Vagina (tissue), 2 donors: Measurements from ENCODE around the gene PPP2R2C. TPM values are rescaled to one million over a fixed set of nuclear protein-coding genes. Genes with fewer than 3 reads are reported as not detected.

Experiments used
- DNase-seq, 2 donors: peaks; one replicate each; pipeline ENCODE4 v3.0.0-alpha.2; 2017; ENCODE audit errors: extremely low spot score in 2 of 2
- H3K27ac ChIP-seq: fragments of 200-600 bp; sonication (generic); one replicate; pipeline ENCODE4 v1.5.1; 2019
- H3K27me3 ChIP-seq: fragments of 200-600 bp; sonication (generic); one replicate; pipeline ENCODE4 v1.5.1; 2019
- H3K36me3 ChIP-seq, 2 donors: fragments of 200-600 bp; sonication (generic); one replicate each; pipeline ENCODE4 v1.5.1; 2017 to 2019
- H3K4me1 ChIP-seq: fragments of 200-600 bp; sonication (generic); one replicate; pipeline ENCODE4 v1.5.1; 2019
- H3K4me3 ChIP-seq, 2 donors: fragments of 200-600 bp; sonication (generic); 1 replicate in 1 of 2; 2 replicates in 1 of 2; pipeline ENCODE4 v1.5.1; 2016 to 2019
- H3K9me3 ChIP-seq: fragments of 200-600 bp; sonication (generic); one replicate; pipeline ENCODE4 v1.5.1; 2019
- CTCF ChIP-seq, 3 experiments: fragments of 450-650 bp in 2 of 3; fragments of 200-600 bp in 1 of 3; sonication (generic) in 1 of 3; IDR thresholded peaks; one replicate each; pipeline ENCODE4 v1.5.1; 2017 to 2019; ENCODE audit warnings: antibody characterized with exemption in 3 of 3, mild to moderate bottlenecking in 2 of 3, moderate library complexity in 2 of 3
- POLR2A ChIP-seq, 2 donors: fragments of 450-650 bp; IDR thresholded peaks; one replicate each; pipeline ENCODE4 v1.6.1; 2017; ENCODE audit warnings: antibody characterized with exemption in 2 of 2, mild to moderate bottlenecking in 2 of 2, moderate library complexity in 2 of 2
- POLR2AphosphoS5 ChIP-seq, 2 donors: sonication (generic); formaldehyde crosslinking; IDR thresholded peaks; one replicate each; pipeline ENCODE4 v1.9.0; 2017; ENCODE audit warnings: antibody characterized with exemption in 2 of 2, mild to moderate bottlenecking in 2 of 2, low read depth in 1 of 2; ENCODE audit not compliant: insufficient read depth in 1 of 2
- intact Hi-C: fragments of 100-400 bp; cut with DNase I; formaldehyde crosslinking; loops from one replicate; pipeline ENCODE4 v1.15.1; 2023
- total RNA-seq: library from RNA; depleted of rRNA; stranded (reverse); fragments of >200 nt; gene quantifications from one replicate; pipeline ENCODE4 v1.2.3, GENCODE V29; 2016

The PPP2R2C gene
- total RNA-seq, 1 donor from 2014 or later, result 17.2 TPM

GRCh38 chr4:6333301-6334202 lies 138.9 kb downstream of the PPP2R2C start:
- no peaks in the 10 kb centered on the region for H3K36me3 ChIP-seq
- H3K27ac ChIP-seq, result no peak overlapping the region
- no peaks in the 10 kb centered on the region for H3K4me1 ChIP-seq
- no peaks in the 10 kb centered on the region for H3K27me3 ChIP-seq
- no peak for DNase-seq
- TF ChIP-seq POLR2AphosphoS5 (IDR thresholded peaks at IDR 0.05; ENCODE audit: insufficient read depth in 1 of 2, low read depth in 1 of 2) (no peak), CTCF (IDR thresholded peaks at IDR 0.05) (no peak), POLR2A (IDR thresholded peaks at IDR 0.05) (no peak)
- intact Hi-C loops, result no loop called here
- no peak overlapping the region for H3K4me3 ChIP-seq
- H3K9me3 ChIP-seq, result no peaks in the 10 kb centered on the region

DNA sequence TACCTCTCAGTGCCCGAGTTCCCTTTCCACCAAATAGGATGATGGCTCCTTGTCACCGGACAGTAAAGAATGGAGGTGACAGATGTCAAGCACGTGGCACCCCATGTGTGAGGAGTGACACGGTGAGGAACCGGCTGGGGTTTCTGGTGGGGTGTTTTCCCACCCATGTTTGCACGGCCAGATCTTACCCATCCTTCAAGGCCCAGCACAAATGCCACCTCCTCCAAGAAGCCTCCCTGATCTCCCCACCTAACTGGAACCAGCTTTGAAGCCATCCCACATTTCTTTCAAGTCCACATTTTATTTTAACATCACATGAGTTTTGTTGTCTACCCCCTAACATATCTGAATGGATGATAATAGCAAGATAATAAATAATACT lies 139.8 kb downstream of the PPP2R2C start:
- Histone ChIP-seq H3K36me3 (no peaks in the 10 kb centered on the region), H3K27me3 (no peaks in the 10 kb centered on the region), H3K9me3 (no peaks in the 10 kb centered on the region), H3K4me1 (no peaks in the 10 kb centered on the region), H3K4me3 (no peak overlapping the region), H3K27ac (no peak overlapping the region)
- no peak for DNase-seq
- TF ChIP-seq POLR2AphosphoS5 (IDR thresholded peaks at IDR 0.05; ENCODE audit: insufficient read depth in 1 of 2, low read depth in 1 of 2) (no peak), CTCF (IDR thresholded peaks at IDR 0.05) (no peak), POLR2A (IDR thresholded peaks at IDR 0.05) (no peak)
- intact Hi-C loops, result no loop called here

DNA sequence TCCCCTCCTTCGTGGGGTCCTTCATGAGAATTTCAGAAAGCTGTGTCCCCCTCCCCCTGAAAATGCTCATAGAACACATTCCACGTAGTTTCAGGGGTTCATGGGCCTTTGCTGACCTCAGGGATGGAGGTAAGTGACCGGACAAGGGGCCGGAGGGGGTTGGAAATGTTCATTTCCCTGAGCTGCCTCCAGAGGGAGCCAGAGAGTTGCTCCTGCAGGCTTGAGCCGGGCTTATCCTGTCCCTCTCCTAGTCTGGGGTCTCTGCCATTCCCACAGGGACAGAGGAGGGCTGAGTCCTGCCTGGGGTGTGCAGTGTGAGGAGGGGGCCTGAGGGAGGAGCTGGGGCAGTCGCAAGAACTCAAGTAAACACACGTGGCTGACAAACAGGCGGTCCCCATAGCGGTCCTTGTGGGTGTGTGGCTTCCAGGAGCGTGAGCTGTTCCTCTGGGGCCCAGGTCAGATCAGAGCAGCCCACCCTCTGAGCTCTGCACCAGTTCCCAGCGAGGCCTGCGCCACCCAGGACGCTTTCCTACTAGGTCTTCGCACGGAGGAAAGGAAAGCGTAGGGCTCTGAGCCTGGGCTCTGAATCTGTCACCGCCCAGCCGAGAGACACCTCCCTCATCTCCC lies 140.3 kb downstream of the PPP2R2C start:
- Histone ChIP-seq H3K27me3 (no peaks in the 10 kb centered on the region), H3K27ac (no peak overlapping the region), H3K4me1 (no peaks in the 10 kb centered on the region), H3K4me3 (no peak overlapping the region), H3K36me3 (no peaks in the 10 kb centered on the region), H3K9me3 (no peaks in the 10 kb centered on the region)
- DNase-seq, result no peak
- intact Hi-C loops, result no loop called here
- peak; percentile 31 to 48 (median 38) for TF ChIP-seq CTCF (IDR thresholded peaks at IDR 0.05)
- TF ChIP-seq POLR2A (IDR thresholded peaks at IDR 0.05), result no peak

DNA sequence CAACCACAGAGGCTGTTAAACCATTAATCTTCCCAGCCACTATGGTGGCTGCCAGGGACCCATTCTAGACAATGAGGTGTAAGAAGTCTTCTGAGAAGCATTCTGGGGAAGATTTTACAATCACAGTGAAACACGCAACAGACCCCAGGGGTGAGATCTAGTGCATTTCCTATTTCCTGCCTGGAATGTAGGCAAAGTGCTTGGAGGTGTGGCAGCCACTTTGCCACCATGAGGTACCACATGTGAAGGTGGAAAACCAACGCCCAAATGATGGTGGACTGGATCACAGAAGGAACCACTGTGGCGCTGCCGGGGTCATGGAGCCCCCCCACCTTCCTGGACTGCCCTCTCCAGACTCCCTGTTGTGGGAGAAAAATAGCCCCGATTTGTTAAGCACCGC lies 140.9 kb downstream of the PPP2R2C start:
- TF ChIP-seq CTCF (IDR thresholded peaks at IDR 0.05), result no peak
- TF ChIP-seq POLR2AphosphoS5 (IDR thresholded peaks at IDR 0.05; ENCODE audit: insufficient read depth in 1 of 2, low read depth in 1 of 2), result no peak
- TF ChIP-seq POLR2A (IDR thresholded peaks at IDR 0.05), result no peak
- no peaks in the 10 kb centered on the region for H3K27me3 ChIP-seq
- intact Hi-C loops, result no loop called here

GRCh38 chr4:6331018-6331417 lies 141.4 kb downstream of the PPP2R2C start:
- TF ChIP-seq CTCF (IDR thresholded peaks at IDR 0.05) (peak in 1 of 3 experiments; percentile 19), POLR2AphosphoS5 (IDR thresholded peaks at IDR 0.05; ENCODE audit: insufficient read depth in 1 of 2, low read depth in 1 of 2) (no peak), POLR2A (IDR thresholded peaks at IDR 0.05) (no peak)
- H3K4me1 ChIP-seq, result no peaks in the 10 kb centered on the region
- no peaks in the 10 kb centered on the region for H3K36me3 ChIP-seq
- no peak for DNase-seq
- no peaks in the 10 kb centered on the region for H3K27me3 ChIP-seq
- intact Hi-C loops, result no loop called here
- no peaks in the 10 kb centered on the region for H3K9me3 ChIP-seq
- H3K27ac ChIP-seq, result no peak overlapping the region
- H3K4me3 ChIP-seq, result no peak overlapping the region

More for the DNA sequence above, 140.9 kb downstream of the PPP2R2C start:
- no peak overlapping the region for H3K27ac ChIP-seq
- no peaks in the 10 kb centered on the region for H3K36me3 ChIP-seq
- no peaks in the 10 kb centered on the region for H3K9me3 ChIP-seq
- no peak overlapping the region for H3K4me3 ChIP-seq
- DNase-seq, result no peak
- H3K4me1 ChIP-seq, result no peaks in the 10 kb centered on the region
